Cardiac fibroblast (primary cell): ENCODE results near the gene FAM234A.

Experiments
- DNase-seq, 2 donors: peaks; one replicate each; pipeline versions ENCODE4 v3.0.0 to v3.0.0-alpha.2; 2010; ENCODE audit warnings: low read depth in 2 of 2
- H3K4me3 ChIP-seq, 2 donors: replicated peaks in 1 of 2; 1 replicate in 1 of 2; 2 replicates in 1 of 2; pipeline ENCODE4 v1.5.1; 2011; ENCODE audit warnings: low read depth in 2 of 2, low read length in 2 of 2, mild to moderate bottlenecking in 2 of 2, moderate library complexity in 1 of 2
- CTCF ChIP-seq: IDR thresholded peaks from one replicate; pipeline ENCODE4 v1.5.1; 2011; ENCODE audit warnings: low read depth, mild to moderate bottlenecking, low read length, inconsistent platforms

Gene FAM234A

GRCh38 chr16:286491-287297, 52.1 kb downstream of the FAM234A start:
- no peak overlapping the region for H3K4me3 ChIP-seq
- TF ChIP-seq CTCF = no peak
- no peak for DNase-seq

GRCh38 chr16:287298-287811, 52.7 kb downstream of the FAM234A start:
- DNase-seq = no peak

GRCh38 chr16:287981-288920, 53.6 kb downstream of the FAM234A start:
- TF ChIP-seq CTCF = no peak
- H3K4me3 ChIP-seq = no peak overlapping the region
- DNase-seq = no peak

More at GRCh38 chr16:287298-287811, 52.7 kb downstream of the FAM234A start:
- TF ChIP-seq CTCF = no peak
- H3K4me3 ChIP-seq = no peak overlapping the region

GRCh38 chr16:289395-289997, 54.9 kb downstream of the FAM234A start:
- no peak for TF ChIP-seq CTCF
- DNase-seq = no peak
- H3K4me3 ChIP-seq = no peak overlapping the region

GRCh38 chr16:290015-290680, 55.5 kb downstream of the FAM234A start:
- H3K4me3 ChIP-seq = no peak overlapping the region
- DNase-seq = no peak
- TF ChIP-seq CTCF = no peak

GRCh38 chr16:290681-291405, 56.2 kb downstream of the FAM234A start:
- DNase-seq = no peak
- H3K4me3 ChIP-seq = no peak overlapping the region
- TF ChIP-seq CTCF = no peak
